Activated naive CD4-positive, alpha-beta T cell treated with anti-CD3 and anti-CD28 coated beads for 36 hours (primary cell): ENCODE results near the gene GUCA1A. TPM values are rescaled to one million over a fixed set of nuclear protein-coding genes. Genes with fewer than 3 reads are reported as not detected.
A peak's percentile ranks its signal among the peaks of the same experiment; 100 is the strongest.
"Not testable (repeated sequence)": the region's sequence is repeated elsewhere in the genome, so short reads cannot be mapped to it uniquely, and the experiment has no call there.

Source experiments
- CTCF ChIA-PET: fragments of 350-600 bp; sonication (Branson Sonifier 250); formaldehyde crosslinking; loops from one replicate; lab custom pipeline; 2021; ENCODE audit warnings: antibody characterized with exemption; lab: Charles Lee
- DNase-seq: peaks from one replicate; pipeline ENCODE4 v3.0.0-alpha.2; 2020
- H3K27ac Mint-ChIP-seq: one replicate; pipeline ENCODE4 v1.8.0; 2021; ENCODE audit warnings: mild to moderate bottlenecking, mixed read lengths
- H3K27me3 Mint-ChIP-seq: one replicate; pipeline ENCODE4 v1.8.0; 2021; ENCODE audit warnings: low read depth, mixed read lengths
- H3K36me3 Mint-ChIP-seq: one replicate; pipeline ENCODE4 v1.8.0; 2021; ENCODE audit warnings: low read depth, mixed read lengths
- H3K4me1 Mint-ChIP-seq: one replicate; pipeline ENCODE4 v1.8.0; 2021; ENCODE audit warnings: low read depth, mixed read lengths
- H3K4me3 Mint-ChIP-seq: one replicate; pipeline ENCODE4 v1.8.0; 2021; ENCODE audit warnings: mild to moderate bottlenecking, moderate library complexity, mixed read lengths
- H3K9me3 Mint-ChIP-seq: one replicate; pipeline ENCODE4 v1.8.0; 2021; ENCODE audit warnings: mixed read lengths
- intact Hi-C: fragments of 100-400 bp; cut with micrococcal nuclease; formaldehyde crosslinking; loops from one replicate; pipeline ENCODE4 v1.15.1; 2023
- total RNA-seq, 2 experiments: library from RNA; stranded (reverse); gene quantifications; one replicate each; pipeline ENCODE4 v1.2.3, GENCODE V29; 2021

Gene GUCA1A
- total RNA-seq, 2 experiments from 2014 or later, result not detected

DNA sequence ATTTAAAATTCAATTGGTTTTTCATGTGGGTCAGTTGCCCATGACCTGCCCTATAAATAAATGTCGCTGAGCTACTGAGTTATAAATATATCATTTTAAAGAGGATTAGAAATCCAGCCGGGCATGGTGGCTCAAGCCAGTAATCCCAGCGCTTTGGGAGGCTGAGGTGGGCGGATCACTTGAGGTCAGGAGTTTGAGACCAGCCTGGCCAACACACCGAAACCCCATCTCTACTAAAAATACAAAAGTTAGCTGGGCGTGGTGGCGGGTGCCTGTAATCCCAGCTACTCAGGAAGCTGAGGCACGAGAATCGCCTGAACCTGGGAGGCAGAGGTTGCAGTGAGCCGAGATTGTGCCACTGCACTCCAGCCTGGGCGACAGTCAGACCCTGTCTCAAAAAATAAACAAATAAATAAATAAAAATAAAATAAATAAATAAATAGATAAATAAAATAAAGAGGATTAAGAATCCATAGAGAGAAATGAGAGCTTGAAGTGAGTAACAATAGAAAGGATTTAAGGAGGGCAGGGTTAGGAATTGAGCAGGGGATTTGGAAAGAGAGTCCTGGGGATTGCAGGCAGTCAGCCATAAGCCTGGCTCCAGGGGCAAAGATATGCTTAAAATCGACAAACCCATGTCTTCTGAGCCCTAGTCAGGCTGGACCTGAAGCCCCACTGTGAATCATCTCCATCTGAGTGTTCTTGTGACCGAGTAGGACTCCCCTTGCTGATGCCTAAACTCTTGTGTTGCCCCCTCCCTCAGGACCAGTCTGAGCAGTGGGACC lies 29.2 kb downstream of the GUCA1A start:
- H3K27ac Mint-ChIP-seq, H3K9me3 Mint-ChIP-seq, intact Hi-C loops, H3K4me1 Mint-ChIP-seq, H3K27me3 Mint-ChIP-seq, DNase-seq, H3K4me3 Mint-ChIP-seq: not testable (repeated sequence)
- CTCF ChIA-PET, result interaction anchor here (0.7 to 2.6 kb wide), 4 partner anchors 12 to 615 kb away, joined by 3 to 17 read pairs (median 4); no protein-coding TSS in a partner anchor
- peaks cover 27% of the 10 kb centered on the region for H3K36me3 Mint-ChIP-seq

DNA sequence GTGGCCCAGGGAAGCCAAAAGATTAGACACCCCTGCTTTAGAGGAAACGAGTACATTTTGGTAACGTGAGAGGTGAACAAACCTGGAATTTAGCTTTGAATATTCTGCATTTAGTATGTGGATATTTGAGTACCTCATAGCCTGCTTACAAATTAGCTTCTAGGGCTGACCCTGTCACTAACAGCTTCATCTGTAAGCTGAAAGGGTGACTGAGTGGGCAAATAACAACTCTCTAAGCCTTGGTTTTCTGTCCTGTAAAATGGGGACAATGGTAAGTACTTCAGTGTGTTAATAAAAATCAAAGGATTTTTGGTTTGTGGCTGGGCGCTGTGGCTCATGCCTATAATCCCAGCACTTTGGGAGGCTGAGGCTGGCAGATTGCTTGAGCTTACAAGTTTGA lies 30.0 kb downstream of the GUCA1A start:
- peaks cover 3% of the 10 kb centered on the region for H3K9me3 Mint-ChIP-seq
- no peak overlapping the region for H3K27ac Mint-ChIP-seq
- H3K27me3 Mint-ChIP-seq, result no peaks in the 10 kb centered on the region
- no peak for DNase-seq
- CTCF ChIA-PET, result interaction anchor here (1.5 to 2.6 kb wide), 2 partner anchors 11 to 13 kb away, joined by 4 to 17 read pairs; no protein-coding TSS in a partner anchor
- peaks cover 3% of the 10 kb centered on the region for H3K4me1 Mint-ChIP-seq
- peaks cover 34% of the 10 kb centered on the region for H3K36me3 Mint-ChIP-seq
- H3K4me3 Mint-ChIP-seq, result no peak overlapping the region
- intact Hi-C loops, result no loop called here

- H3K27me3 Mint-ChIP-seq, result no peaks in the 10 kb centered on the region
- peaks cover 3% of the 10 kb centered on the region for H3K9me3 Mint-ChIP-seq
- peaks cover 34% of the 10 kb centered on the region for H3K36me3 Mint-ChIP-seq
- intact Hi-C loops, result no loop called here
- DNase-seq, result no peak
- H3K27ac Mint-ChIP-seq, result no peak overlapping the region
- CTCF ChIA-PET, result interaction anchor here (0.6 to 1.0 kb wide), 4 partner anchors 10 to 100 kb away, joined by 3 to 5 read pairs (median 4); no protein-coding TSS in a partner anchor
- peaks cover 7% of the 10 kb centered on the region for H3K4me1 Mint-ChIP-seq
- no peak overlapping the region for H3K4me3 Mint-ChIP-seq
Observed at GRCh38 chr6:42204768-42205282, 31.7 kb downstream of the GUCA1A start.

GRCh38 chr6:42207559-42207958 lies 34.4 kb downstream of the GUCA1A start:
- H3K27me3 Mint-ChIP-seq, intact Hi-C loops, DNase-seq, CTCF ChIA-PET, H3K27ac Mint-ChIP-seq, H3K9me3 Mint-ChIP-seq, H3K4me3 Mint-ChIP-seq, H3K4me1 Mint-ChIP-seq: not testable (repeated sequence)
- H3K36me3 Mint-ChIP-seq, result peaks cover 28% of the 10 kb centered on the region

DNA sequence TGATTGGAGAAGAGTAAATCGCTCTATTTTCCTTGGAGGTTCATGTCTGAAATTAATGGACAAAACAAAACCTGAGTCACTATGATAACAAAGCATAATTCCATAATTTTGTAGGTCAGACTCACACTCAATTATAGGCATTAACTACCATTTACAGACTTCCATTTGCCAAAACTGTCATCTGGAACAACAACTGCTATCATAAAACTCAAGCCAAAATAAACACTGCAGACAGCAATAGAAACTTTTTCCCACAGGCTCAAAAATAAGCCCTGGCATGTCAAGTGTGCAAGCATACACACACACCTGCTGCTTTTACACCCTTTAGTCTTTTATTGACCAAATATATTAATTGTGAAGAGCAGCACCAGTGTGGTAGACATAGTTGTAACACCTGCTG lies 37.4 kb downstream of the GUCA1A start:
- H3K4me1 Mint-ChIP-seq, result peaks cover 15% of the 10 kb centered on the region
- intact Hi-C loops, result no loop called here

GRCh38 chr6:42211726-42212125 lies 38.6 kb downstream of the GUCA1A start:
- Mint-ChIP-seq H3K9me3 (no peaks in the 10 kb centered on the region), H3K4me1 (peaks cover 27% of the 10 kb centered on the region), H3K4me3 (no peak overlapping the region), H3K36me3 (peaks cover 23% of the 10 kb centered on the region), H3K27ac (no peak overlapping the region), H3K27me3 (no peaks in the 10 kb centered on the region)
- CTCF ChIA-PET, result interaction anchor here (0.6 to 6.3 kb wide), 2 partner anchors 335 to 353 kb away, joined by 3 to 49 read pairs; no protein-coding TSS in a partner anchor
- no peak for DNase-seq
- intact Hi-C loops, result no loop called here

More for the DNA sequence above, 37.4 kb downstream of the GUCA1A start:
- peaks cover 25% of the 10 kb centered on the region for H3K36me3 Mint-ChIP-seq
- H3K4me3 Mint-ChIP-seq, result no peak overlapping the region
- no peak for DNase-seq
- no peak overlapping the region for H3K27ac Mint-ChIP-seq
- H3K27me3 Mint-ChIP-seq, result no peaks in the 10 kb centered on the region
- no peaks in the 10 kb centered on the region for H3K9me3 Mint-ChIP-seq
- CTCF ChIA-PET, result no interaction called here

GRCh38 chr6:42212442-42212841 lies 39.3 kb downstream of the GUCA1A start:
- Mint-ChIP-seq H3K4me3 (no peak overlapping the region), H3K27ac (no peak overlapping the region), H3K36me3 (peaks cover 24% of the 10 kb centered on the region), H3K4me1 (peaks cover 30% of the 10 kb centered on the region), H3K27me3 (no peaks in the 10 kb centered on the region), H3K9me3 (no peaks in the 10 kb centered on the region)
- DNase-seq, result no peak
- CTCF ChIA-PET, result interaction anchor here (0.6 to 6.3 kb wide), 4 partner anchors 14 to 425 kb away, joined by 3 to 49 read pairs (median 4); partner anchors contain the start of gene TOMM6
- intact Hi-C loops, result no loop called here

DNA sequence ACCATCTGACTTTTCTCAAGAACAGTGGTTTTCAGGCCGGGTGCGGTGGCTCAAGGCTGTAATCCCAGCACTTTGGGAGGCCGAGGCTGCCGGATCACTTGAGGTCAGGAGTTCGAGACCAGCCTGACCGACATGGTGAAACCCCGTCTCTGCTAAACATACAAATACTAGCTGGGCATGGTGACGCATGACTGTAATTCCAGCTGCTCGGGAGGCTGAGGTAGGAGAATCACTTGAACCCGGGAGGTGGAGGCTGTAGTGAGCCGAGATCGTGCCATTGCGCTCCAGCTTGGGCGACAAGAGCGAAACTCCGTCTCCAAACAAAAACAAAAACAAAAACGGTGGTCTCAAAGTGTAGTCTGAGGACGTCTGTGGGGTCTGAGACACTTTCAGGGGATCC lies 43.3 kb downstream of the GUCA1A start:
- DNase-seq, H3K9me3 Mint-ChIP-seq, H3K27me3 Mint-ChIP-seq, H3K27ac Mint-ChIP-seq, H3K36me3 Mint-ChIP-seq: not testable (repeated sequence)
- CTCF ChIA-PET, result interaction anchor here (1.0 to 6.3 kb wide), 3 partner anchors 175 to 429 kb away, joined by 4 to 49 read pairs (median 6); partner anchors contain the start of gene TOMM6
- Mint-ChIP-seq H3K4me3 (peak overlapping the region; percentile 58), H3K4me1 (peaks cover 35% of the 10 kb centered on the region)
- intact Hi-C loops, result loop anchor here (2.0 to 5.0 kb wide), 6 partner anchors 39 to 676 kb away; partner anchors contain the start of genes RPL7L1, TOMM6 and TRERF1

- Mint-ChIP-seq H3K36me3 (peaks cover 9% of the 10 kb centered on the region), H3K4me1 (peaks cover 37% of the 10 kb centered on the region), H3K9me3 (no peaks in the 10 kb centered on the region), H3K27me3 (no peaks in the 10 kb centered on the region), H3K4me3 (peak overlapping the region; percentile 94), H3K27ac (peak overlapping the region; percentile 88)
- CTCF ChIA-PET, result interaction anchor here (0.6 to 6.3 kb wide), 3 partner anchors 159 to 430 kb away, joined by 3 to 49 read pairs (median 6); partner anchors contain the start of gene TOMM6
- no peak for DNase-seq
- intact Hi-C loops, result loop anchor here (1.0 to 5.0 kb wide), 10 partner anchors 40 to 675 kb away; partner anchors contain the start of genes BYSL, MED20, PRICKLE4 and RPL7L1
Observed at GRCh38 chr6:42217157-42217518, 44.0 kb downstream of the GUCA1A start.

DNA sequence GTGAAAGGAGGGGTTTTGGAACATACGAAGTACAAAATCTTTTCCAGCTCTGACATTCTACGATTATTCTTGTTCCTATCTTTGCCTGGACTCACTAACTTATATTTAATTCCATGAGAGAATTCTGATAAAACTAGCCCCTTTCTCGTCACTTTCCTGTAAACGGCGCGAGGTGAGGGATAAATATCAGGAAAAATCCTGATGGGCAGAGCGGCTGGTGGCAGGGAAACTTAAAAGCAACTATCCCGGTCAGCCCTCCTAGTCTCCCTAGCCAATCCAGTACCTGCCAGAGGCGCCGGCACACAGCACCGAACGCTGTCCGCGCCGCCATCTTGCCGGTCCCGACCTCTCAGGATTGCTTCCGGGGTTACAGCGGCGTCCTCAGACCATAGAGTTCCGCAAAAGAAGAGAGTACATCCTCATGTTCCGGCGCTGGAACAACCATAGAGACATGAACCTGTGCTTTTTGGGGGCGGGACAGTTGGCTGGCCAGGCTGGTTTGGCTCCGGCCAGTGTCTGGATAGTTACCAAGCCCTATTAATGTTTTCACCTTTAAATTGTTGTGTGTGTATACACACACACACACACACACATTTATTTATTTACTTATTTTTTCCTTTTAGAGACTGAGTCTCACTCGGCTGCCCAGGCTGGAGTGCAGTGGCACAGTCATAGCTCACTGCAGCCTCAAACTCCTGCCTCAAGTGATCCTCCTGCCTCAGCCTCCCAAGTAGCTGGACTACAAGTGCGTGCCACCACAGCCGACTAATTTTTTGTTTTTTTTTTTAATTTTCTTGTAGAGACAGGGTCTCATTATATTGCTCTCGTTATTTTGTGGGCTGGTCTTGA lies 44.6 kb downstream of the GUCA1A start, which contains the start of gene MRPS10:
Gene MRPS10 (minus strand): TSS at position 343 of the 849 bp plus-strand sequence. CDS start 12 bp downstream, at position 331.
- Mint-ChIP-seq H3K27me3 (no peaks in the 10 kb centered on the region), H3K36me3 (peaks cover 7% of the 10 kb centered on the region), H3K9me3 (no peaks in the 10 kb centered on the region), H3K4me3 (peak within 1 kb of the TSS; percentile 94), H3K27ac (peak within 1 kb of the TSS; percentile 88), H3K4me1 (peaks cover 37% of the 10 kb centered on the region)
- peak; percentile 96 for DNase-seq
- intact Hi-C loops, result loop anchor here (1.0 to 5.0 kb wide), 10 partner anchors 40 to 675 kb away; partner anchors contain the start of genes BYSL, MED20, PRICKLE4 and RPL7L1
- CTCF ChIA-PET, result interaction anchor here (0.6 to 6.3 kb wide), 3 partner anchors 159 to 430 kb away, joined by 3 to 49 read pairs (median 6); partner anchors contain the start of gene TOMM6

DNA sequence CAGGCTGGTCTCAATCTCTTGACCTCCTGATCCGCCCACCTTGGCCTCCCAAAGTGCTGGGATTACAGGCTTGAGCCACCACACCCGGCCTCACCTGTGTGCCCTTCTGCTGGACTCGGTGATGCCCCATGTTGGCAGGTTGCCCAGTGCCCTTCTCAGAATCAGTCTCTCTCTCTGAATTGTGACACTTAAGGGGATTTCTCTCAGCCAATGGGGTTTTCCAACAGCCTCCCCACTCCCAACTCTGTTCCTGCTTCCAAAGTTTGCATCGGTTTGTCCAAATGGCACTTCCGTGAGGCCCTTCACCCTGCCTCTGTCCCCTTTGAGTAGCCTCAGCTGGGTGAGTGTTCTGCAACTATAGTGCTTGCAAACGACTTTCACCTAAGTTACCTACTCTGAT lies 47.6 kb downstream of the GUCA1A start:
- Mint-ChIP-seq H3K36me3 (peaks cover 3% of the 10 kb centered on the region), H3K9me3 (no peaks in the 10 kb centered on the region), H3K4me1 (peaks cover 41% of the 10 kb centered on the region), H3K4me3 (no peak overlapping the region), H3K27ac (no peak overlapping the region), H3K27me3 (no peaks in the 10 kb centered on the region)
- intact Hi-C loops, result no loop called here
- CTCF ChIA-PET, result no interaction called here
- peak; percentile 33 for DNase-seq
